Vagina (tissue), 2 donors: Measurements from ENCODE around the gene HOTAIR. TPM values are rescaled to one million over a fixed set of nuclear protein-coding genes. Genes with fewer than 3 reads are reported as not detected.

Source experiments
- DNase-seq, 2 donors: peaks; one replicate each; pipeline ENCODE4 v3.0.0-alpha.2; 2017; ENCODE audit errors: extremely low spot score in 2 of 2
- H3K27ac ChIP-seq: fragments of 200-600 bp; sonication (generic); one replicate; pipeline ENCODE4 v1.5.1; 2019
- H3K27me3 ChIP-seq: fragments of 200-600 bp; sonication (generic); one replicate; pipeline ENCODE4 v1.5.1; 2019
- H3K36me3 ChIP-seq, 2 donors: fragments of 200-600 bp; sonication (generic); one replicate each; pipeline ENCODE4 v1.5.1; 2017 to 2019
- H3K4me1 ChIP-seq: fragments of 200-600 bp; sonication (generic); one replicate; pipeline ENCODE4 v1.5.1; 2019
- H3K4me3 ChIP-seq, 2 donors: fragments of 200-600 bp; sonication (generic); 1 replicate in 1 of 2; 2 replicates in 1 of 2; pipeline ENCODE4 v1.5.1; 2016 to 2019
- H3K9me3 ChIP-seq: fragments of 200-600 bp; sonication (generic); one replicate; pipeline ENCODE4 v1.5.1; 2019
- POLR2A ChIP-seq, 2 donors: fragments of 450-650 bp; IDR thresholded peaks; one replicate each; pipeline ENCODE4 v1.6.1; 2017; ENCODE audit warnings: antibody characterized with exemption in 2 of 2, mild to moderate bottlenecking in 2 of 2, moderate library complexity in 2 of 2
- POLR2AphosphoS5 ChIP-seq, 2 donors: sonication (generic); formaldehyde crosslinking; IDR thresholded peaks; one replicate each; pipeline ENCODE4 v1.9.0; 2017; ENCODE audit warnings: antibody characterized with exemption in 2 of 2, mild to moderate bottlenecking in 2 of 2, low read depth in 1 of 2; ENCODE audit not compliant: insufficient read depth in 1 of 2
- intact Hi-C: fragments of 100-400 bp; cut with DNase I; formaldehyde crosslinking; loops from one replicate; pipeline ENCODE4 v1.15.1; 2023
- total RNA-seq: library from RNA; depleted of rRNA; stranded (reverse); fragments of >200 nt; gene quantifications from one replicate; pipeline ENCODE4 v1.2.3, GENCODE V29; 2016
- TF ChIP-seq, protein P1 (sequence below), 3 experiments: fragments of 450-650 bp in 2 of 3; fragments of 200-600 bp in 1 of 3; sonication (generic) in 1 of 3; IDR thresholded peaks; one replicate each; pipeline ENCODE4 v1.5.1; 2017 to 2019; ENCODE audit warnings: antibody characterized with exemption in 3 of 3, mild to moderate bottlenecking in 2 of 3, moderate library complexity in 2 of 3

Gene HOTAIR
- total RNA-seq, 1 donor from 2014 or later = not detected

DNA sequence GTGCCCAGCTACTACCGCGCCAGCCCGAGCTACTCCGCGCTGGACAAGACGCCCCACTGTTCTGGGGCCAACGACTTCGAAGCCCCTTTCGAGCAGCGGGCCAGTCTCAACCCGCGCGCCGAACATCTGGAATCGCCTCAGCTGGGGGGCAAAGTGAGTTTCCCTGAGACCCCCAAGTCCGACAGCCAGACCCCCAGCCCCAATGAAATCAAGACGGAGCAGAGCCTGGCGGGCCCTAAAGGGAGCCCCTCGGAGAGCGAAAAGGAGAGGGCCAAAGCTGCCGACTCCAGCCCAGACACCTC, 10.9 kb upstream of the HOTAIR start:
- Histone ChIP-seq H3K9me3 (no peaks in the 10 kb centered on the region), H3K27me3 (peaks cover 24% of the 10 kb centered on the region), H3K4me1 (peaks cover 24% of the 10 kb centered on the region), H3K27ac (no peak overlapping the region), H3K4me3 (peak overlapping the region; percentile 20 to 25), H3K36me3 (no peaks in the 10 kb centered on the region)
- no peak for DNase-seq
- intact Hi-C loops = no loop called here
- no peak for TF ChIP-seq POLR2A (IDR thresholded peaks at IDR 0.05)
- TF ChIP-seq, protein P1, sequence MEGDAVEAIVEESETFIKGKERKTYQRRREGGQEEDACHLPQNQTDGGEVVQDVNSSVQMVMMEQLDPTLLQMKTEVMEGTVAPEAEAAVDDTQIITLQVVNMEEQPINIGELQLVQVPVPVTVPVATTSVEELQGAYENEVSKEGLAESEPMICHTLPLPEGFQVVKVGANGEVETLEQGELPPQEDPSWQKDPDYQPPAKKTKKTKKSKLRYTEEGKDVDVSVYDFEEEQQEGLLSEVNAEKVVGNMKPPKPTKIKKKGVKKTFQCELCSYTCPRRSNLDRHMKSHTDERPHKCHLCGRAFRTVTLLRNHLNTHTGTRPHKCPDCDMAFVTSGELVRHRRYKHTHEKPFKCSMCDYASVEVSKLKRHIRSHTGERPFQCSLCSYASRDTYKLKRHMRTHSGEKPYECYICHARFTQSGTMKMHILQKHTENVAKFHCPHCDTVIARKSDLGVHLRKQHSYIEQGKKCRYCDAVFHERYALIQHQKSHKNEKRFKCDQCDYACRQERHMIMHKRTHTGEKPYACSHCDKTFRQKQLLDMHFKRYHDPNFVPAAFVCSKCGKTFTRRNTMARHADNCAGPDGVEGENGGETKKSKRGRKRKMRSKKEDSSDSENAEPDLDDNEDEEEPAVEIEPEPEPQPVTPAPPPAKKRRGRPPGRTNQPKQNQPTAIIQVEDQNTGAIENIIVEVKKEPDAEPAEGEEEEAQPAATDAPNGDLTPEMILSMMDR (IDR thresholded peaks at IDR 0.05) = no peak
- TF ChIP-seq POLR2AphosphoS5 (IDR thresholded peaks at IDR 0.05; ENCODE audit: insufficient read depth in 1 of 2, low read depth in 1 of 2) = no peak

DNA sequence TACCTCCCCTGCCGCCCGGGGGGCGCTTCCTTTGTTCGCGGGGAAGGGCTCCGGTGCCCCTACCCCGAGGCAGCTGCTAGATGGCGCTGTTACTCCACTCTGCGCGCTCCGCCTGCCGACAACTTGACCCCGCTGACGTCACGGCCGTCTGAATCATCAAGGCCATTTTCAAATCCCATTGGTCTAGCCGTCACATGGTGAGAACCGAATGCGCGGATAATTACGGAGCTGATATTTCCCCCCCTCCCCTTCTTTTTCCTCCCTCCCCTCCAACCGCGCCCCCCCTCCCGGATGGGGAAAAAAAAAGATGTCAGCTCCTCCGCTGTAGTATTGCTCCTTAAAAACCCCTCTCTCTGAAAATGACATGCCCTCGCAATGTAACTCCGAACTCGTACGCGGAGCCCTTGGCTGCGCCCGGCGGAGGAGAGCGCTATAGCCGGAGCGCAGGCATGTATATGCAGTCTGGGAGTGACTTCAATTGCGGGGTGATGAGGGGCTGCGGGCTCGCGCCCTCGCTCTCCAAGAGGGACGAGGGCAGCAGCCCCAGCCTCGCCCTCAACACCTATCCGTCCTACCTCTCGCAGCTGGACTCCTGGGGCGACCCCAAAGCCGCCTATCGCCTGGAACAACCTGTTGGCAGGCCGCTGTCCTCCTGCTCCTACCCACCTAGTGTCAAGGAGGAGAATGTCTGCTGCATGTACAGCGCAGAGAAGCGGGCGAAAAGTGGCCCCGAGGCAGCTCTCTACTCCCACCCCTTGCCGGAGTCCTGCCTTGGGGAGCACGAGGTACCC, 10.3 kb upstream of the HOTAIR start, which contains the start of gene HOXC10:
Gene HOXC10, plus strand, starts transcription at position 246 of the 791 bp plus-strand sequence. Its CDS starts 114 bp downstream, at position 360.
- H3K36me3 ChIP-seq = no peaks in the 10 kb centered on the region
- H3K9me3 ChIP-seq = no peaks in the 10 kb centered on the region
- TF ChIP-seq POLR2A (IDR thresholded peaks at IDR 0.05) (no peak), POLR2AphosphoS5 (IDR thresholded peaks at IDR 0.05; ENCODE audit: insufficient read depth in 1 of 2, low read depth in 1 of 2) (no peak)
- TF ChIP-seq, protein P1 (IDR thresholded peaks at IDR 0.05) = no peak
- DNase-seq = no peak
- peaks cover 24% of the 10 kb centered on the region for H3K4me1 ChIP-seq
- intact Hi-C loops = no loop called here
- H3K4me3 ChIP-seq = peak within 1 kb of the TSS; percentile 20 to 25
- H3K27me3 ChIP-seq = peaks cover 24% of the 10 kb centered on the region
- no peak within 1 kb of the TSS for H3K27ac ChIP-seq

DNA sequence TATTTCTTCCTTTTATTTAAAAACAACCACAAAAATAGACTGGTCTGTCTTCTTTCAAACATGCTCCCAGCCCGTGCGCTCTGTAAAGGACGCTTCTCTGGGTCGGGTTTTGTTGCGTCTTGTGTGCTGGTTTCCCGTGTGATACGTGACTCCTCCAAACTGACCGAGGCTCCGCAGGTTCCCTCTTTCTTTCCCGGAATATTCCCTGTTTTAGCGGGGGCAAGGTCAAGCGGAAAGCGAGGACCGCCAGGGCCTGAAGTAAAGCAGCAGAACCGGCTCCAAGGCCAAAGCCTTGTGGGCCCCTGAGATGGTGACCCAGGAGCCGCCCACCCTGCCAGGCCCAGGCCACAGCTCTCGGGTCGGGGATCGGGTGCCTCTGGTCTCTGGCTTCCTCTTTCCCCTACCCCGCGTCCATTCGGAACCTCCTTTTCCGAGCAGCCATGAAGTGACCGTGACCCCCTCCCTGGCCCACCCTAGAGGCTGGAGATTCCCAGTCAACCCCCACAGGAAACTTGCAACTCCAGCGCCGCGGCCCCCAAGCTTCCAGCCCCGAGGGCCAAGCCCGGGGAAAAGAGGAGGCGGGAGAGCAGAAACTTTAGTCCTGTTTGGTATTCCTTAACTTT, 9.3 kb upstream of the HOTAIR start:
- H3K27me3 ChIP-seq = peaks cover 24% of the 10 kb centered on the region

GRCh38 chr12:53983568-53983949, 8.8 kb upstream of the HOTAIR start:
- no peaks in the 10 kb centered on the region for H3K9me3 ChIP-seq
- no peak overlapping the region for H3K27ac ChIP-seq
- H3K36me3 ChIP-seq = no peaks in the 10 kb centered on the region
- intact Hi-C loops = no loop called here
- DNase-seq = no peak
- peaks cover 24% of the 10 kb centered on the region for H3K4me1 ChIP-seq
- peaks cover 24% of the 10 kb centered on the region for H3K27me3 ChIP-seq
- H3K4me3 ChIP-seq = no peak overlapping the region
- TF ChIP-seq, protein P1 (IDR thresholded peaks at IDR 0.05) = no peak
- TF ChIP-seq POLR2A (IDR thresholded peaks at IDR 0.05) (no peak), POLR2AphosphoS5 (IDR thresholded peaks at IDR 0.05; ENCODE audit: insufficient read depth in 1 of 2, low read depth in 1 of 2) (no peak)

More for the DNA sequence above, 9.3 kb upstream of the HOTAIR start:
- H3K4me1 ChIP-seq = peaks cover 24% of the 10 kb centered on the region
- intact Hi-C loops = no loop called here
- H3K27ac ChIP-seq = no peak overlapping the region
- TF ChIP-seq POLR2AphosphoS5 (IDR thresholded peaks at IDR 0.05; ENCODE audit: insufficient read depth in 1 of 2, low read depth in 1 of 2) (no peak), POLR2A (IDR thresholded peaks at IDR 0.05) (no peak)
- TF ChIP-seq, protein P1 (IDR thresholded peaks at IDR 0.05) = no peak
- H3K4me3 ChIP-seq = no peak overlapping the region
- no peaks in the 10 kb centered on the region for H3K9me3 ChIP-seq
- H3K36me3 ChIP-seq = no peaks in the 10 kb centered on the region
- DNase-seq = no peak
